Karpas-422 (cell line): ENCODE measurements around the gene SNTA1. TPM values are rescaled to one million over a fixed set of nuclear protein-coding genes. Genes with fewer than 3 reads are reported as not detected.
A peak's percentile ranks its signal among the peaks of the same experiment; 100 is the strongest.

Experiments used
- DNase-seq: peaks from one replicate; pipeline ENCODE4 v3.0.0-alpha.2; 2015
- H2AFZ ChIP-seq: fragments of 200-600 bp; sonication (generic); 2 replicates; pipeline ENCODE4 v1.6.1; 2014; ENCODE audit warnings: antibody characterized with exemption, low read length, mixed read lengths
- H3K27ac ChIP-seq: fragments of 200-600 bp; sonication (generic); 2 replicates; pipeline ENCODE4 v1.5.1; 2014; ENCODE audit warnings: mild to moderate bottlenecking, low read length, moderate library complexity
- H3K27me3 ChIP-seq: fragments of 200-600 bp; sonication (generic); 2 replicates; pipeline ENCODE4 v1.6.1; 2014; ENCODE audit warnings: low read length, mixed read lengths
- H3K36me3 ChIP-seq: fragments of 200-600 bp; sonication (generic); 2 replicates; pipeline ENCODE4 v1.6.1; 2014; ENCODE audit warnings: low read length, mixed read lengths; ENCODE audit not compliant: insufficient read depth
- H3K4me1 ChIP-seq: fragments of 200-600 bp; sonication (generic); 2 replicates; pipeline ENCODE4 v1.6.1; 2014; ENCODE audit warnings: mild to moderate bottlenecking, low read length, mixed read lengths
- H3K4me2 ChIP-seq: fragments of 200-600 bp; sonication (generic); 2 replicates; pipeline ENCODE4 v1.6.1; 2014; ENCODE audit warnings: low read length, low read depth, mild to moderate bottlenecking; ENCODE audit not compliant: poor library complexity, severe bottlenecking
- H3K4me3 ChIP-seq: fragments of 200-600 bp; sonication (generic); 2 replicates; pipeline ENCODE4 v1.5.1; 2014; ENCODE audit warnings: mild to moderate bottlenecking, antibody characterized with exemption, low read length, mixed read lengths
- H3K79me2 ChIP-seq: fragments of 200-600 bp; sonication (generic); 2 replicates; pipeline ENCODE4 v1.6.1; 2014; ENCODE audit warnings: mild to moderate bottlenecking, low read length, mixed read lengths
- H3K9ac ChIP-seq: fragments of 200-600 bp; sonication (generic); 2 replicates; pipeline ENCODE4 v1.6.0; 2014; ENCODE audit warnings: low read length
- H3K9me2 ChIP-seq: fragments of 200-600 bp; sonication (generic), shearing (Covaris generic); replicated peaks from 2 replicates; pipeline ENCODE4 v1.6.0; 2014; ENCODE audit warnings: mild to moderate bottlenecking, low read length, moderate library complexity; ENCODE audit not compliant: insufficient read depth
- H3K9me3 ChIP-seq: fragments of 300-700, 200-600 bp; sonication (generic); 2 replicates; pipeline ENCODE4 v1.6.1; 2014; ENCODE audit warnings: low read length, mixed read lengths
- H4K20me1 ChIP-seq: fragments of 200-600 bp; sonication (generic); 2 replicates; pipeline ENCODE4 v1.6.1; 2014; ENCODE audit warnings: mild to moderate bottlenecking, antibody characterized with exemption, low read length, low read depth; ENCODE audit not compliant: insufficient read depth
- total RNA-seq: library from RNA; depleted of rRNA; stranded (reverse); fragments of >200 nt; shearing (Covaris generic); gene quantifications from 2 replicates; pipeline ENCODE4 v1.2.3, GENCODE V29; 2014; ENCODE audit warnings: low replicate concordance

Gene SNTA1
- total RNA-seq, 1 experiment from 2014 or later, result 51.4 TPM

- Histone ChIP-seq H3K9ac (no peak overlapping the region), H3K4me1 (peaks cover 19% of the 10 kb centered on the region), H3K27me3 (no peaks in the 10 kb centered on the region)
Measured at GRCh38 chr20:33482581-33482980, 39.0 kb upstream of the SNTA1 start.

GRCh38 chr20:33481431-33481941 lies 37.9 kb upstream of the SNTA1 start:
- no peak overlapping the region for H3K27ac ChIP-seq
- DNase-seq, result no peak
- no peak overlapping the region for H3K4me2 ChIP-seq
- no peak overlapping the region for H3K4me3 ChIP-seq
- H4K20me1 ChIP-seq, result no peaks in the 10 kb centered on the region
- H2AFZ ChIP-seq, result no peak overlapping the region
- H3K4me1 ChIP-seq, result peaks cover 30% of the 10 kb centered on the region
- H3K9ac ChIP-seq, result no peak overlapping the region
- H3K79me2 ChIP-seq, result no peaks in the 10 kb centered on the region
- H3K9me3 ChIP-seq, result no peaks in the 10 kb centered on the region
- H3K9me2 ChIP-seq, result no peaks in the 10 kb centered on the region
- H3K36me3 ChIP-seq, result no peaks in the 10 kb centered on the region
- no peaks in the 10 kb centered on the region for H3K27me3 ChIP-seq

More at GRCh38 chr20:33482581-33482980, 39.0 kb upstream of the SNTA1 start:
- no peak overlapping the region for H3K4me2 ChIP-seq
- H3K9me2 ChIP-seq, result no peaks in the 10 kb centered on the region
- H3K27ac ChIP-seq, result peak overlapping the region; percentile 50; the same call in 1 of the 2 replicates
- H3K9me3 ChIP-seq, result no peaks in the 10 kb centered on the region
- H2AFZ ChIP-seq, result peak overlapping the region; percentile 72; the same call in 1 of the 2 replicates
- DNase-seq, result no peak
- no peaks in the 10 kb centered on the region for H3K79me2 ChIP-seq
- no peaks in the 10 kb centered on the region for H3K36me3 ChIP-seq
- no peak overlapping the region for H3K4me3 ChIP-seq
- H4K20me1 ChIP-seq, result no peaks in the 10 kb centered on the region

- Histone ChIP-seq H3K9me2 (no peaks in the 10 kb centered on the region), H3K4me1 (peaks cover 40% of the 10 kb centered on the region), H4K20me1 (no peaks in the 10 kb centered on the region), H3K36me3 (no peaks in the 10 kb centered on the region), H3K79me2 (no peaks in the 10 kb centered on the region), H3K27me3 (no peaks in the 10 kb centered on the region), H3K9me3 (no peaks in the 10 kb centered on the region), H3K4me2 (peak overlapping the region; percentile 28), H3K27ac (peak overlapping the region; percentile 32), H3K4me3 (no peak overlapping the region), H3K9ac (peak overlapping the region; percentile 22; the same call in 1 of the 2 replicates), H2AFZ (no peak overlapping the region)
- DNase-seq, result no peak
Measured at GRCh38 chr20:33480048-33480447, 36.5 kb upstream of the SNTA1 start.

- Histone ChIP-seq H3K27ac (peak overlapping the region; percentile 100), H3K9me3 (no peaks in the 10 kb centered on the region), H3K4me3 (no peak overlapping the region), H3K4me1 (peaks cover 63% of the 10 kb centered on the region), H2AFZ (no peak overlapping the region), H3K79me2 (no peaks in the 10 kb centered on the region), H4K20me1 (no peaks in the 10 kb centered on the region), H3K9ac (peak overlapping the region; percentile 35; the same call in 1 of the 2 replicates), H3K9me2 (no peaks in the 10 kb centered on the region), H3K36me3 (no peaks in the 10 kb centered on the region), H3K4me2 (peak overlapping the region; percentile 86), H3K27me3 (no peaks in the 10 kb centered on the region)
- peak; percentile 68 for DNase-seq
Measured at GRCh38 chr20:33477386-33478234, 34.0 kb upstream of the SNTA1 start.

GRCh38 chr20:33475381-33476152 lies 32.0 kb upstream of the SNTA1 start:
- Histone ChIP-seq H3K36me3 (no peaks in the 10 kb centered on the region), H3K9ac (peak overlapping the region; percentile 75), H3K4me2 (peak overlapping the region; percentile 86), H3K9me2 (no peaks in the 10 kb centered on the region), H3K4me3 (peak overlapping the region; percentile 62), H3K4me1 (peaks cover 68% of the 10 kb centered on the region), H3K27ac (peak overlapping the region; percentile 100), H3K27me3 (no peaks in the 10 kb centered on the region), H3K79me2 (no peaks in the 10 kb centered on the region), H4K20me1 (no peaks in the 10 kb centered on the region), H2AFZ (no peak overlapping the region), H3K9me3 (no peaks in the 10 kb centered on the region)
- peak; percentile 98 for DNase-seq

- Histone ChIP-seq H4K20me1 (no peaks in the 10 kb centered on the region), H3K4me1 (peaks cover 70% of the 10 kb centered on the region), H3K36me3 (no peaks in the 10 kb centered on the region), H3K9me3 (no peaks in the 10 kb centered on the region), H3K27ac (peak overlapping the region; percentile 100), H3K9me2 (no peaks in the 10 kb centered on the region), H3K27me3 (no peaks in the 10 kb centered on the region), H2AFZ (no peak overlapping the region), H3K9ac (peak overlapping the region; percentile 74), H3K4me3 (peak overlapping the region; percentile 62), H3K4me2 (peak overlapping the region; percentile 86), H3K79me2 (no peaks in the 10 kb centered on the region)
- peak; percentile 92 for DNase-seq
Measured at GRCh38 chr20:33474963-33475362, 31.4 kb upstream of the SNTA1 start.

GRCh38 chr20:33474097-33474873 lies 30.7 kb upstream of the SNTA1 start:
- no peaks in the 10 kb centered on the region for H3K9me2 ChIP-seq
- no peaks in the 10 kb centered on the region for H3K27me3 ChIP-seq
- DNase-seq, result peak; percentile 64
- H3K9ac ChIP-seq, result peak overlapping the region; percentile 74
- no peaks in the 10 kb centered on the region for H3K9me3 ChIP-seq
- no peaks in the 10 kb centered on the region for H3K79me2 ChIP-seq
- H3K27ac ChIP-seq, result peak overlapping the region; percentile 100
- H3K4me3 ChIP-seq, result peak overlapping the region; percentile 62
- peaks cover 71% of the 10 kb centered on the region for H3K4me1 ChIP-seq
- no peaks in the 10 kb centered on the region for H3K36me3 ChIP-seq
- H3K4me2 ChIP-seq, result peak overlapping the region; percentile 86
- H2AFZ ChIP-seq, result peak overlapping the region; percentile 8; the same call in 1 of the 2 replicates
- no peaks in the 10 kb centered on the region for H4K20me1 ChIP-seq
